NCI-H1694 treated with DMSO at 0.1 percent for 48 hours (cell line): ENCODE data around the gene PARVG.

Experiments used
- DNase-seq: peaks from one replicate; lab custom pipeline; 2025; lab: John Stamatoyannopoulos, UW

The PARVG gene

DNA sequence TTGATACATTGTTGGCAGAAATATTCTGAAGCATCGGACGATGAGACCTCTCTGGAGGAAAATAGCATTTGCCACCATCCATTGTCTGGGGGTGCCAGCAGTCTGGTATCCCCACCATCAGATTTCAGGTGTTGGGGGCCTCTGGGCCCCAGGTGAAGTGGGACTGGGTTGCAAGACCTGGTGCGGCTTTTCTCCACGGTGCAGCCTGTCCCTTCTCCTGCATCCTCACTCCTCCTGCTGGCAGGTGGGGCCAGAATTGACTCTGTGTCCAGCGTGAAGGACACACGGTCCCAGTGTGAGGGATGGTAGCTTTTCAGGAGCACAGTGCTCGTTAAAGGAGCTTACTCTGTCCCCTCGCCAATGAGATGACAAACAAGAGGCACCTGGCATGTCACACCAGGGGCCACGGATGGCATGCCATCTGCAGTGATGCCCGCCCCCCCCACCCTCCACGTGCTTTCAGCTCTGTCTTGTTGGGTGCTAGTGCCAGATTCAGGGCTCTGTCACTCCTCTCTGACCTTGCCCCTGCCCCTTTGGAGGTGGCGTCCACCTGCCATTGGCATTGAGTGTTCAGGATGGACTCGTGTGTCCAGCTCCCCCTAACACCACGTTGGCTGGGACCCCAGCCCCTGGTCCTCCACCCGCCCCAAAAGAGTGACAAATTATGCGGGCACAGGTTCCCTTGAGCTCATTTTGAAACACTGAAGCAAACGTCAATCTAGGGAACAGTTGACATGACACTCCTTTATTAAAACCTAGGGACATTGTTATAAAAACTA lies 62.4 kb downstream of the PARVG start:
- peak; percentile 9 for DNase-seq

DNA sequence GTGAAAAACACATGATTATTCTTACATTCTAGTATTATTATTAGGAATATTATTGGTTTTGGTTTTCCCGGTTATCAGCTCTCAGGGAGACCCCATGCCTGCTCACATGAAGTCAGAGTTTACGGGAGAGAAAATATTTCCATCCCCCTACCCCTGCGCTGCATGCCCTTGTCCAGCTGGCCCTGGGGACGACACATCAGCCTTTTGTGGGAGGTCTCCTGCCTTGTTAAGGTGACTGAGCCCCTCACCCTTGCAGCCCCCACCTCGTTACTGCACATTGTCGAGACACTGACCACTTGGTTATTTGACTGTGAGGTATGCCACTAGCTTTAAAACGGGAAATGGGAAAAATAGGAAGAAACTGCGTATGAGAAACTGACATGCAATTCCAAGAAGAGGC lies 63.0 kb downstream of the PARVG start:
- no peak for DNase-seq

DNA sequence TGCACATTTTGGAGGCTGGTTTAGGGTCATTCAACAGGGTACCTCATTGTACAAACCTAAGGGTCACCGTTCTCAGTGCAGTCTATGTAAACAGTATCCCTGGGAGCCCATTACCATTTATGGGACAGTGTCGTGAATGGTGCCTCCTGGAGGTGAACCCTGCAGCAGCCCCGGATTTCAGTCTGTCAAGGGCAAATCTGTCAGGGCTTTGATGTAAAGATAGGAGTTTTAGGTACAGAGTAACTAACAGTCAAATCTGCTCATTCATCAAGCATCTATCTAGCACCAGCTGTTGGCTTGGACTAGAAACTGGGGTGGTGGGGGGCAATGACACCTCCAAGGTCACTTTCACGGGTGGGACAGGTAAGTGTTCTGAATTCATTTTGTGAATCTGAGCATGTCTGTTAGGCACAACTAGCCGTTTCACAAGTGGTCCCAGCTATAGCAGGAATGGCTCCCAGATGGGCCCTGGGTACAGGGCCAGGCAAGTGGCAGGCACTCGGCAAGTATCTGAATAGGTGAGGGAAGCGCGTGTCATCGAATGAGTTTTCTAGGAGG lies 63.6 kb downstream of the PARVG start:
- no peak for DNase-seq

DNA sequence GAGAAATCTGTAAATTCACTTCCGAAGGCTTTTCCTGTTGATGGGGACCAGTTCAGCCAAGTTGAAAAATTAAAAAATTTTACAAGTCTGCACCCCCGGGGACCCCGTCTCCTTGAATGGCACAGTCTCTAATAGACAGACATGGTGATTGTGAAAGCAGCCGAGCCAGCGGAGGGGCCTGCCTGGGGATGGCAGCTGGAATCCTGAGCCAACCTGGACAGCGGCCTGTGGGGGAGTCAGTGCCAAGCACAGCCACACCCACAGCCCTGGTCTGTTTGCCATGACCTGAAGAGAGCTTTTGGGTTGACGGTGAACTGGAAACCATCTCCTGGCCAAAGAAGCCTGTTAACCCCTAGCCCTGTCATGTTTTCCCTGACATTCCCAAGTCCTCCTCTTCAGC lies 64.7 kb downstream of the PARVG start:
- DNase-seq, result no peak

DNA sequence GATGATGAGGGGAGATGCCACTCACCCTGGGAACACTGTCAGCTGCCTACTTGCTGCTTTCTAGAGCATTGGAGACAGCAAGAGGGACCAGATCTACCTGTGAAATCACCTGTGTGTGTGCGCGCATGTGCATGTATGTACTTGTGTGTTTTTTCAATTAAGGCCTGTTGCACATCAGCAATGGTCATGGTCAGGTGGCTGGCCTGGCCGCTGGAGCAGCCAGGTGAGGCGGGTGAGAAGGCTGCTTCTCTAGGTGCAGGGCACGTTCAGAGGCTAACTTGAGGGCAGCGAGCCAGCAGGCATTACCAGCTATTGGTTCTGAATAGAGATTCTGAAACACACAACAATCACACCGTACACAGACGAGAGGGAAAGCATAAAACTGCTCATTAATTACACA lies 65.1 kb downstream of the PARVG start:
- no peak for DNase-seq

DNA sequence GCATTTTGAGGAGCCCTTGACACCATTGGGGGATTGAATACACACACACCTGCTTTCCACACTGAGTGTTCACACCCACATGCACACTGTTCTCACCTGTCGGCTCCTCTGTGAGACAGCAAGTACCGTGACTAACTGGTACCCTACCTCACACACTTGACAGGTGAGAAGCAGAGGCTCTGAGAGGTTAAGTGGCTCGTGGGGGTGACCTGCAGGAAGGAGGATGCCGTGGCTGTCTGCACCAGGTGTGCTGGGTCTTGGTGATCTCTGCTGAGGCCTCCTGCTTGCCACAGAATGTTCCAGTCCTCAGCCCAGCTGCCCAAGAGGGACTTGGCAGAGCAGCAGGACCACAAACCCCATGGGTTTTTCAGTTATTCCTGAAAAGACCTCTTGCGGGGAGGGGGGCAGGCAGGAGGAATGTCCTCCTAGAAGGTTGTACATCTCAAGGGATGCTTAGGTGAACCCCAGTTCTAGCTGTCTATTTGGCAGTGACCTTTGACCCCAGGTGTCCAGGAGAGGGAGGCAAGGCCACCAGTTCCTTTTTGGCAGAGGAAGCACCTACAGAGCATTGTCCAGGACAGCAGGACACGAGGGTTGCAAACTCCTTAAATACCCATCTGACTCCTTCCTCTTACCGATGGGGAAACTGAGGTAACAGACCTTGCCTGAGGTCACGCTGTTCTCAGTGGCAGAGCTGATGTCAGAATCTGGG lies 66.0 kb downstream of the PARVG start:
- DNase-seq, result no peak

DNA sequence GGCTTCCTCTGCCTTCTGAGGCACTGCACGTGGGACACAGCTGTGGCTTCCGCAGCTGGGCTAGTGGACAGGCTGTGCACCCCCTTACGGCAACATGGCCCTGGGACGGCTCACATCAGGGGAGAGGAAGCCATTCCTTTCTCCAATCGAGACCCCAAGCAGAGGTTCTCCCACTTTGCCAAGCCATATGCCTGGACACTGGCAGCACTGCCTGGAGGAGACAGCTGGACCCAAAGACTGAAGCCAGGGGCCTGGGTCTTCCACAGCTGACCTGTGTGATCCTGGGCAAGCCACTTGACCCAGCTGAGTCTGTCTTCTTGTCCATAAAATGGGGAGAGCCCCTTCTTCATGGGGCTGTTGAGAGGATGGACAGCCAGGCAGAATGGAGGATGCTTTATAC lies 66.6 kb downstream of the PARVG start:
- no peak for DNase-seq

DNA sequence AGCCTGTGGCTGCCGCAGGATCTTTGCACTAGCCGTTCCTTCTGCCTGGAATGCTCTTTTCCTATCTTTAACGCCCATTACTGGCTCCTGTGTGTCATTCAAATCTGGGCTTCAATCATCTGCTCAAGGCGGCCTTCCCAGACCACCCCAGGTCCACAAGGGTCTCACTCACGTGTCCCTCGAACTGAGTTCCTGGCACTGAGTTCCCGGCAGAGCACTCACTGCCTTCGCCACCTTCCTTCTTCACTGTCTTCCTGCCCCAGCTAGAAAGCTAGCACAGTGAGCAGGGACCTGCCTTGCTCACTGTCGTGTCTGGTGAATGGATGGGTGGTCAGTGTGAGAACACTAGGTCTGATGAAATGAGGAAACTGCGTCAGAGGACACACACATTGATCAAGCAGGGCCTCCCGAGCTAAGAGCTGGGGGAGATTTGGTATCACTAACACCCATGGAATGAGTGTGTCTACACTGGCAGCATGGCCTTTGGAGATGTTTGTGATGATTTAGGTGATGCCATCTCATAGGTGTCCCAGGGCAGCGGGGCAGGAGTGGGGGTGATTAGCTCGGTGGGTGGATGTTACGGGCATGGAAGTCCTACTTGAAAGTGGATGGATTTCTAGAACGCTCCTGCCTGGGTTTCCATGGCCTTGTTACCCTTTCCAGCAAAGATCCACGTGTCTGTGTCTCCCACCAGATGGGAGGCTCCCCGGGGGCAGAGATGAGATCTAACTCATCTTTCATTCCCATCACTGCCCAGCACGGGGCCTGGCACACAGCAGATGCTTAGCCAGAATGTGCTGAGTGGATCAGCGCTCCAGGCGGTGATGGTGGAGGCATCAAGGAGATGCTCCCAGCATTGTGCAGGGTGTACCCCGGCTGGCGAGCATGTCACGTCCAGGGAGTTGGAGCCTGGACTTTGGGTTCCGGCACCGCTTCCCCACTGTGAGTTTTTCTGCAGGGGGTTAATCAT lies 67.5 kb downstream of the PARVG start:
- DNase-seq, result no peak

DNA sequence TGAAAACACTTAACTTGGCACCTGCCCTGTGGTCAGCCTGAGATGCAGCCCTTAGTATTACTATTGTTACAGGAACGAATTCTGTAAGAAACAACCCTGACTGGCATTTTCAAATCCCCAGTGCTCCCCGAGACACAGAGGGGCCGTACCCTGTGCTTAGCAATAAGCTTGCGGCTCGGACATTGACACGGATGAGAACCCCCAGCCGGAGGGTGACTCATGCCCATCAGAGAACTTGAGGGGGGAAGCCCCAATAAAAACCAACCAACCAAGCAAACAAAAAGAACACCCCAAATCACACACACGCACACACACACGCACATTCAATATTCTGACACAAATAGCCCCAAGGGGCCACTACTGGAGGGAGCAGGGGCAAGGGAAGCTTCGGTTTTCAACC lies 68.2 kb downstream of the PARVG start:
- DNase-seq, result no peak

DNA sequence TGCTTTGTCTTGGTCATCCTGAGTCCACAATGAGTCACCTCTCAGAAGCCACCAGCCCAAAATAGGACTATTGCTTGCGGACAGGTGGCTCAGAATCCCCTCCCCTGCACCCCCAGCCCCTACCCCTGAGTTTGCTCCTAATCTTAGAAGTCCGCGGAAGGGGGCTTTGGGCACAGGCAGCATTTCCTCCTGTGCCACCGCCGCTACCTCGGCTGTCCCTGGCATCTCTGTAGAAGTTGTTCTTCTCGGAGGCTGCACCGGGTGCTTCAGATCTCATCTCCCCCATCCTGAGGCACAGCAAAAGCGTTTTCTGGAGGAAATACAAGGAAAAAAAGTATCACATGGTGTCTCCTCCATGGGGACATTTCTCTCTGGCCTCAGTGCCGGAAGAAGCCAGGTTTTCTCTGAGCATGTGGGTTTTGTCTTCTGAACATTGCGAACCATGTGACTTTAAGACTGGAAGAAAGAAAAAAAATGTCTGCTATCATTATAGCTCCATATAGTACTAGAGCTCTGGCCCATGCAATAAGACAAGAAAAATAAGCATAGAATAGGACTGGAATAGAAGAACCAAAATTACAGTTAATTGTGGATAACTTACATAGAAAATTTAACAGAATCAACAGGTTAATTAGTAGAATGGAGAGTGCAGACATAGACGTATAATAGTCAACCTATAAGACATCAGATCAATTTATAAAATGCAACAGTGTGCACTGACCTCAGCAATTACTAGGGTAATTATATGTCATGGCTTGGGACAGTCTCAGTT lies 68.8 kb downstream of the PARVG start:
- no peak for DNase-seq

DNA sequence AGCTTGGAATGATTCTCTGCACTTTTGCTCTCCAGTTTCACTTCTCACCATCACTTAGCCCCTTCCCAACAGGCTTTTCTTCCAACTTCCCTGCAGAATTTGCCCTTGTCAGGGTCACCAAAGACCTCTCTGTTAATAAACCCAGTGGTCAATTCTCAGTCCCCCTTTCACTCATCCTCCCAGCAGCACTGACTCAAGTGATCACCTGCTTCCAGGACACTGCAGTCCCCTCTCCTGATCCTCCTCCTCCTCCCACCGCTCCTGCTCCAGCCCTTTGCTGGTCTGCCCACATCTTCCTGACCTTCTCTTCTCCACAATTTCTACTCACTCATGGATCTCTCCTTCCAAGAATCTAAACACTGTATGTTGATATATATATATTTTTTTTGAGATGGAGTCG lies 74.1 kb downstream of the PARVG start:
- DNase-seq, result no peak

DNA sequence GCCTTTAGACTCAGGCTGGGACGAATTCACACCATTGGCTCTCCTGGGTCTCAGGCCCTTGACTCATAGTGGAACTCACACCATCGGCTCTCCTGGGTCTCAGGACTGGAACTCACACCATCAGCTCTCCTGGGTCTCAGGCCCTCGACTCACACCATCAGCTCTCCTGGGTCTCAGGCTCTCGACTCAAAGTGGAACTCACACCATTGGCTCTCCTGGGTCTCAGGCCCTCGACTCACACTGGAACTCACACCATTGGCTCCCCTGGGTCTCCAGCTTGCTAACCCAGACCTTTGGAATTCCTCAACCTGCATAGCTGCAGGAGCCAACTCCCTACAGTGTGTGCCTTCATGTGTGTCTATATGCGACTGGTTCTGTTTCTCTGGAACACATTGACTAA lies 75.4 kb downstream of the PARVG start:
- DNase-seq, result no peak

DNA sequence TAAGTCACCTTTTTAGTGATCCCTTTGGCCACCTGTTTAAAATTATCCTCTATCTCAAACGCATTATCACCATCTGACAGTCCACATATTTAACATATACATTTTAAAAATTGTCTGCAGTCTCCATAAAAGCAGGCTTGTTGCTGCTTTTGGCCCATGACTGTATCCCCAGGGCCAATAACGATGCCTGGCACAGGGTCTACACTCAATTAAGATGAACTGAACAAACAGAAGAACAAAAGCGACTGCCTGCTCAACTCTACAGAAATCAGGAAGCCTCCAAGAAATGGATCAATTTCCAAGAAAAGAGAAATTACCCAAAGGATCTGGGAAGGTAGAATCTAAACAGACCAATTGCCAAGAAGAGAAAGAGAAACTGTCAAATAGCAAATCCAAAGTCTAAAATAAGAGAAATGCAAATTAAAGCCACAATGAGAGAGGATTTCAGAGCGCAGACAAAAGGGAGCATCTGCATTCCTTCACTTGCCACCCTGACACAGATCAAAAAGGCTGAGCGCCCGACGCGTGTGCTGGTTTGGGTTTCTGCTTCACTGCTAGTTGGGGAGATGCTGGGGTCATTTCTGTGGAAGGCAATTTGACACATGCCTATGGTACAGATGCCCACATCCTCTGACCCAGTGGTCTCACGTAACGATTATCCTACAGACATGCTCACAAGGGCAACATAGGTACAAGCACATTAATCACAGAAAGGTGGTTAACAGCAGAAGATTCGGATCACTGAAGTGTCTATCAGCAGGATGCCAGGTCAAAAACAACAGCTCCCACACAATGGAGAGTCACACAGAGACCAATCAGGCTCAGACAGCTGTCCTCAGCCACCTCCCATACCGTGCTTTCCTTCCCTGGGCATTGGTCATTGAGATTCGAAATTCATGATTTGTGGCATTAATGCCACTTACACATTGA lies 76.1 kb downstream of the PARVG start:
- DNase-seq, result no peak
